ENCODE data around the gene PARD6B.
"Not testable (repeated sequence)": the region's sequence is repeated elsewhere in the genome, so short reads cannot be mapped to it uniquely, and the experiment has no call there.

DNA sequence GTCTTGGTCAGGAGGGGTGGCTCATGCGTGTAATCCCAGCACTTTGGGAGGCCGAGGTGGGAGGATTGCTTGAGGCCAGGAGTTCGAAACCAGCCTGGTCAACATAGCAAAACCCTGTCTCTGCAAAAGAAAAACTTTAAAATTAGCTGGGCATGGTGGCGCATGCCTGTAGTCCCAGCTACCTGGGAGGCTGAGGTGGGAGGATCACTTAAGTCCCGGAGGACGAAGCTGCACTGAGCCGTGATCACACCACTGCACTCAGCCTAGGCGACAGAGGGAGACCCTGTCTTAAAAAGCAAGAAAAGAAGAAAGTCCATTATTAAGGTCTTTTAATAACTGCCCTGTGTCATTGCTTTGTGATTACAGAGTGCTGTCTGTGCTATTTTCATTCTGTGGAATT lies 47.6 kb downstream of the PARD6B start:
- not testable (repeated sequence) for TF ChIP-seq POLR2A (IDR thresholded peaks at IDR 0.05; ENCODE audit: low read depth, low read length); POLR2AphosphoS5 (IDR thresholded peaks at IDR 0.05; ENCODE audit: low read depth, low read length); TAF1 (IDR thresholded peaks at IDR 0.05; ENCODE audit: borderline replicate concordance, low read depth, low read length)

Data from GM12892 (cell line).